GM19238 (cell line): Measurements from ENCODE around the gene PLD6.
A peak's percentile ranks its signal among the peaks of the same experiment; 100 is the strongest.
"Not testable (repeated sequence)": the region's sequence is repeated elsewhere in the genome, so short reads cannot be mapped to it uniquely, and the experiment has no call there.

Experiments used
- DNase-seq: peaks from one replicate; pipeline ENCODE4 v3.0.0; 2011; ENCODE audit warnings: low spot score; ENCODE audit not compliant: insufficient read length

The PLD6 gene

DNA sequence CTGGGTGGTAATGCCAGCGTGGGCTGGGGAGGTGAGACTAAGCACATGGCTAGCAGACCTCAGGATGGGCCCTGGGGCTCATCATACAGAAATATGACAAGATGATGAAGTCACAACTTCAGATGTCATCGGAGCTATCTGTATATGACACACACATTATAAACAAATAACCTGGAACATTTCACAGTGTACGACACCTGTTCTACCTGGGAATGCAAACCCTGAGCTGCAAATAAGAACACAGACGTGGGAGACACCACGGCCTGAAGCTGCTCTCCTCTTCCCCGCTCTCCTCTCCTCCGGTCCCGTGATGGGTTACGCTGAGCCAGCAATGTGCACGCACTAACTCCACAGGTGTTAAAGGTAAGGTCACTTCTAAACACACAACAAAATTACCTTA is 4.9 kb downstream of the PLD6 start:
- DNase-seq, result no peak

DNA sequence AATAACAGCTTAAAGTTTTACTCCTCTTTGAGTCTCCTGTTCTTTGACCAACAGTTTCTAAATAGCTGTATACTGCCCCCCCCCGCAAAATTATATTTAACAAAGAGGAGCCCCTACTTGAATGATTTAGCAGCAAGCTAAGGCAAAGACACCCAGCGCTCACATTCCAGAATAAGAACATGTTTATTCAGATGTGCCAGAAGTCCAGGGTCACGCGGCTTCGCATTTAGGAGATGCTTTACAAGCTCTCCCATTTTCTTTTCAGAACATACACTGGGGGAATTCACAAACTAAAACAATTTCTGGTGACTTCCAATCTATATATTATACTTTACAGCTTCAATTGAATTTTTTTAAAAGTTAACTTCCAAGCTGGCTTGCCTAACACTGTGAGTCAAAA is 5.3 kb downstream of the PLD6 start:
- no peak for DNase-seq

DNA sequence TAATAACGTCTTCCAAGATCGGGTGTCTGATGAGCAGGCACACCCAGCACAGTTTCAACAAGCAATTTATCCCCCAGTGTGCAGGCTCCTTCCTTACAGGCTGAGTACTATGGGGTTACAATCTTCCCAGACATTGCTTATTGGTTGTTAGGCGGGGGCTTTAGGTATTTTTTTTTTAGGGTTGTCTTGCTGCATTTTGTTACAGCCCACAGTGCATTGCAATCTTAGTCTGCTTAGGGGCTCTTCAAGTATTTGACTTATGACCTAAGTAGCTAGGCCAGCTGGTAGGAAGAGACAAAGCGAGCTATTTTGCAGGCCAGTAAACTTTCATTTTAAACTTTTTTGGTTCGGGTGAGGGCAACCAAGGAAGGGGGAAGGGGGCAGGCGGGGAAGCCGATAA is 5.8 kb downstream of the PLD6 start:
- DNase-seq, result no peak

DNA sequence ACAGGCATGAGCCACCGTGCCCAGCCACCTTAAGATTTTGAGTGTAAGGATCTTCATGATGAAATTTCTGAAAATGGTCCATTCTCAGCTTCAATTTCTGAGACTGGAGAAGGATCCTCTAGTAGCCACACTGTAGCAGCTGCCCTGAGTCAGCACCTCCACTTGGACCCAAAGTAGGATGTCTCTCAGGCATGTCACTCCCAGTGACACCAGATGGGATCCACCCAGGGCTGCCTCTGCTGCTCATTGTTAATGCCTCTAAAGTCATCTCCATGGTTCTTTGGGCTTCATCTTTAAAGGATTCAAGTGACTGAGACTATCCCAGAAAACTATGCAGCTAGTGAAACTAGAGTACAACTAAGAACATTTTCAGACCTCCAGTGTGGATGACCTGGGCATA is 7.9 kb downstream of the PLD6 start:
- DNase-seq, result no peak

DNA sequence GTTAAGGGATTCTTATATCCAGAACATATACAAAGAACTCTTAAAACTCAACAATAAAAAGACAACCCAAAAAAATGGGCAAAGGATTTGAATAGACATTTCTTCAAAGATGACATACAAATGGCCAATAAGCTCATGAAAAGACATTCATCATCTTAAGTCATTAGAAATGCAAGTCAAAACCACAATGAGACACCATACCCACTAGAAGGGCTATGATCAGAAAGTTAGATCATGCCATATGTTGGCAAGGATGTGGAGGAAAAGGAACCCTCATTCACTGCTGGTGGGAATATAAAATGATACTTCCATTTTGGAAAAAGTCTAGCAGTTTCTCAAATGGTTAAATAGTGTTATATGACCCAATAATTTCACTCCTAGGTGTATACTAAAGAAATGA is 9.4 kb downstream of the PLD6 start:
- no peak for DNase-seq

DNA sequence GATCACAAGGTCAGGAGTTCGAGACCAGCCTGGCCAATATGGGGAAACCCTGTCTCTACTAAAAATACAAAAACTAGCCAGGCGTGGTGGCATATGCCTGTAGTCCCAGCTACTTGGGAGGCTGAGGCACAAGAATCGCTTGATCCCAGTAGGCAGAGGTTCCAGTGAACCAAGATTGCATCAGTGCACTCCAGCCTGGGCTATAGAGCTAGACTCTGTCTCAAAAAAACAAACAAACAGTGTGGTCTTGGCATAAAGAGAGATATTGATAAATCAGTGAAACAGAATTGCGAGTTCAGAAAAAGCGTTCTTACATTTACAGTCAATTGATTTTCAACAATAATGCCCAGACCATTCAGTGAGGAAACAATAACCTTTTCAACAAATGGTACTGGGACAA is 10.7 kb downstream of the PLD6 start:
- not testable (repeated sequence) for DNase-seq

DNA sequence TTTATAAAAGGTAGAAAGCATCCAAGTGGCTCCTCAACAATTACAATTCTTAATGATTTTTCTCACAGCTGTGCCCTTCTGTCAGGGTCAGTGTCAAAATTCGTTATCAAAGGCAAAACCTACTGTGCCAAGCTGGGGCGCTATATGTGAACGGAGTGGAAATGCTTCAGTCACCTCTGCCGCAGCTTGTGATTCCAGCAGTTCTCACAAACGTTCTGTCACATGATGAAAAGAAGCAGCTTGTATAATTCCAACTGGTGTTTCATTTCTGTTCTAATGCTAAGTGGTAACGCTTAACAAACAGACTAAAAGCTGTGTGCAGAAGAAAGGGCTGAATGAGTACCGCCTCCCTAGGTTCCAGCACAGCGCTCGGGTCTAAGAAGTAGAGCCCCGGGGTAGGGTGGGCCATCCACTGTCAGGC is 14.2 kb downstream of the PLD6 start:
- no peak for DNase-seq

DNA sequence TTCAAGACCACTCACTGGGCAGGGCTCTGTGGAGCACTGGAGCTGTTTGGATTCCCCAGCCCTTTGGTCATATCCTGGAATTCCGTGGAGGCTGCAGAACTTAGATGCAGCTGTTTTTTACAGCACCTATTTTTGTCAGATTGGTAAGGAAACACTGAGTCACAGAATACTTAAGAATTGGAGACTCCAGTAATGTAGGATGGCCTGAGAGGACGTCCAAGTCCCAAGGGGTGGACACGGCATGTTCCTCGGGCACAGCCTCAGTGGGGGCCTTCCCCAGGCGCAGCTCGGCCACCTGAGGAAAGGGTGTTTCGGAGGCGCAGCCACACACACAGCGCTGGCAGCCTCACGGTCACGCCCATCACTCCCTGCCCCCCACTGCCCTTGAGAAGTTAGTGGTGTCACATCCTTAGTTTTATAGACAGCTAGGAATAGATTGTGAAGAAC is 14.8 kb downstream of the PLD6 start:
- DNase-seq, result no peak

DNA sequence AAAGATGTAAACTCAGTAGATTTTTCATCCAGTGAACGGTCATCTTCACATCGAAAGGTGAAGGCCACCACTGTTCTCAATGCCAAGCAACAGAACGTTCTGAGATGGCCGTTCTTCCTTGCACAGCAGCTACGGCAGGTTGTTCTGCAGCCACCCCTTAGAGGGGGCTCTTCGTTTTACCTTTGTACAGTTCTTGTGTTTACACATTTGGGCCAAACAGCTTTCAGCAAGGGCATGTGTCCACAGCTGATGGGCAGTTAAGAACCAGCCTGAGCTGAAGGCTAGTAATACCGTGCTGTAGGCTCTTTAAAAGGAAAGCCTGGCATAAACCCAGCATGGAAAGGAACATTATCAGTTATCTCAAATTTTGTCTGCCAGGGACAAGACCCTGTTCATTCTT is 15.9 kb downstream of the PLD6 start:
- DNase-seq, result no peak

DNA sequence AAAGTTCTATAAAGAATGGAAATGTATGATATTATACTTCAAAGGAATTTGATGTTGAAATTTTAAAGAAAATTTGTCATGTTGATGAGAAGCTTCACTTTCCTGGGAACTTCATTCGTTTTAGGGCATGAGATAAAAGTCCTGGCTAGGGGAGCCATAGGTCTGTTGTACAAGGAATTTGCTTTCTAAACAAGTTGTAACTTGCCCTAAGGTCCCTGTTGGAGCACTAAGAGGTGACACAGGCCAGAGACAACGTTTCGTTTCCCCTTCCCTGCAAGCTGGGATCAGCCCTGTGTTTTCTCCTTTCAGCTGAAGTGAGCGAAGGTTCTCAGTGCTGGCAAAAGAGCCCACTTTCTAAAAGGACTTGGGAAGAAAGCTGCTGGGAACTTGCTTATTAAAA is 16.6 kb downstream of the PLD6 start:
- no peak for DNase-seq

DNA sequence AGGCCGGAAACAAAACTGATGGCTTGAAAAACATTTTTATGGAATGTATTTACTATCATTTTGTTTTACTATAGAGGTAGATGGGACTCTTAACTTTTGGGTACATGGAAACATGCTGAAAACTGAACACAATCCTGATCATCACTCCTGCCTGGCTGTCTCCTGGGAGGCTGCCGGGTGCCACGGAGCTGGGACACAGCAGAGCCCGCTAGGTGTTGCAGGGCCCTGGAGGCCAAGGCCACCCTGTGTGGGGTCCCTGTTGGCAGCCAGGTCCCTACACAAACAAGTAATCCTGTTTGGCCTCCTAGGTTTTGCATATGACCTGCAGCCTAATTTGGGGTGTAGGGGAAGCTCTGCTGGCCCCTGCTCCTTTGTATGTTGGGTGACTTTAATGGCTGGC is 17.5 kb downstream of the PLD6 start:
- no peak for DNase-seq

DNA sequence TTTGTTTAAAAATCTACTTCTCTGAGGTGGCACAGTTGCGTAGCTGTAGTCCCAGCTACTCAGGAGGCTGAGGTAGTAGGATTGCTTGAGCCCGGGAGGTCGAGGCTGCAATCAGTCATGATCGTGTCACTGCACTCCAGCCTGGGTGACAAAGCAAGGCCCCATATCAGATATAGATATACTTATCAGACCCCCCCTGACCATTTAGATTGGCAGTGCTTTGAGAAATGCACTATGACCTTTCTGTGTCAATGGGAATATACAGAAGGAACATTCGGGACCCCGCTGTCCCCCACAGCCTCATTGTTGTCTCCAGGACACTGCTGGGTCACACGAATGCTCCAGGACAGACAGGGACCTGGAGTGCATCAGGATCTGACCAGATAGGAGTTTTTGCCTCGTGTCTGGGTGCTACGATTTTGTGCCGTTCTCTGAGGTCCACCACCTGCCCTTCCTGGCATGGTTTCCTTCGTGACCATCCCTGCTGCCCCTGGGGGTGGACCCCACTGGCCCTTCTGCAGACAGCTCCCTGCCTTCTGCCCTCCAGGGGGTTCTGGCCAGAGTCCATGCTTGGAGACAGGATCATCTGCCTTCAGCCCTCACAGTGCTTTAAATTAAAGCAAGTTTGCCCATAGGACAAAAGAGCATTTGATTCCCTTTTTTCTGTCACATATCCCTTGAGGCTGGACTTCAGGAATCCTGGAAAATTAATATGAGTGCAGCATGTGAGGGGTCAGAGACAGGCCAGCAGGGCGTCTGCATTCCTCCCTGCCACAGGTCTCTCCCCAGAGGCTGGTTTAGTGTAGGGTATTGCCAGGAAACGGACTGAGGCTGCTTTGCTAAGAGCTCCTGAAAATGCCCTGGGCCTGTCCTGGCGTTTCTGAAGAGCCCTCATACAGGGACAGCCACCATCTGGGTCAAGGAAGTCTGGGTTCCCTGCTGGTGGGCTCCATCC is 19.3 kb downstream of the PLD6 start:
- no peak for DNase-seq

DNA sequence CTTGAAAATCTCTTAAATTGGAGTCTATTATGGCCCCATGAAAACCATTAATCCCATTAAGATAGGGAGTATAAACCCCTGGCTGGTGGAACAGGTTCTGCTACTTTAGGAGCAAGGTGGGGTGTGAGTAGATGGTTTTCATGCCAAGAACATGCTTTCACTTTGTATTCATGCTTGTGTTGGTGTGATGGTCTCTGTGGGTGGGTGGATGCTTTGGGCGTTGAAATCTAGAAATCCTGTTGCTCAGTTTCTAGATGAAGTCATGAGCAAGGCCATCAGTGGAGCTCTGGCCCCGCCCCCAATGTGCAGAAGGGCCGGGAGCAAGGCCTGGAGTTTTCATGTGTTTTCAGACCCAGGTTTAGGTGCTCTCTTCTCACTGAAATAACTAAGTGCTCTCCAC is 20.1 kb downstream of the PLD6 start:
- DNase-seq, result no peak

DNA sequence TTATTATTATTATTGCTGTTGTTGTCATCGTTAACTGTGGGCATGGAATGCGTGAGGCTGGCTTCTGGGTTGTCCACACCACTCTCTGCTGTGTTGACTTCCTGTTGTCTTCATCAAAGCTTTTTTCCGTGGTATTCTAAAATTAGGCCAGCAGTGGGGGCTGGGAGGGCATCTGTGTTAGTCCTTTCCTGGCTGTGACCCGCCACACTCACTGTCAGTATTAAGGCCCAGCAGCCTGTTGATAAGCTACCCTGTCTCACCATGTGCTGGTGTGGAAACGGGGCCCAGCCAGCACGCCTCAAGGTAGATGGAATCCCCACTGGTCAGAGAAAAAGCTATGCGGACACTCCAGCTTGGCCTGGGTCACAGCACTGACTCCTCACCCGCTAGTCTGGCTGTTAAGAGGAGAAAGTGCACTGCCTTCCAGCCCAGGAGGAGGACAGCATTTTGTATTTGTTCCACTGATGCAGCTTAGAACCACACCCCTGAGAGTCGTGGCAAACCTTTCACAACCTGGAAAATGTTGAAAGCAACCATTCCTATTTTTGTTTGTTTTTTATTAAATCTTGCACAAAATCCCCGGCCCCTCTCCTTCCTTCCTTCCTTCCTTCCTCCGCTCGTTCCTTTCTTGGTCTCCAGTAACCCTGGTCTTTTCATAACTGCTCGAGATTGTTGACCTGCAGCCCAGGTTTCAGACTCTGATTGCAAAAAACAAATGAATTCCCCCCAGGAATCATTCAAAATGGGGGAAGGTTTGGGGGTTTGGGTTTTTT is 21.0 kb downstream of the PLD6 start:
- DNase-seq, result not testable (repeated sequence)

DNA sequence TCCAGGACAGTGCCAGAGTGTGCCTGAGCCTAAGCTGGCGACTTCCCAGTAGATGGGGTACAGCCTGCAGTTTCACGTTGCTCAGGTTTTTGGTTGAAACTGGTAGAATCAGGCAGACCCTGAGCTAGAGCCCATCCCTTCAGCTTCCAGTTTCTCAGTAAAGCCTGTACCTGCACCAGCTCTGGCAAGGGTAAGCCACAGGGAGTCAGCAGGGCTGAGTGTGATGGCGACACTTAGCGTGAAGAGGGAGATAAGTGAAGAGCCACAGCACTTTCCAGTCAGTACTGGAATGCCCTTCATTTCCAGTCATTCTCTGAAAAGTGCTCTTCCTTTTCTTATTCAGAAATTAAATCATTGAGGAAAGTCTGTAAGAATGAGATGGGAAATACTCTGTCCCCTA is 22.4 kb downstream of the PLD6 start:
- no peak for DNase-seq

DNA sequence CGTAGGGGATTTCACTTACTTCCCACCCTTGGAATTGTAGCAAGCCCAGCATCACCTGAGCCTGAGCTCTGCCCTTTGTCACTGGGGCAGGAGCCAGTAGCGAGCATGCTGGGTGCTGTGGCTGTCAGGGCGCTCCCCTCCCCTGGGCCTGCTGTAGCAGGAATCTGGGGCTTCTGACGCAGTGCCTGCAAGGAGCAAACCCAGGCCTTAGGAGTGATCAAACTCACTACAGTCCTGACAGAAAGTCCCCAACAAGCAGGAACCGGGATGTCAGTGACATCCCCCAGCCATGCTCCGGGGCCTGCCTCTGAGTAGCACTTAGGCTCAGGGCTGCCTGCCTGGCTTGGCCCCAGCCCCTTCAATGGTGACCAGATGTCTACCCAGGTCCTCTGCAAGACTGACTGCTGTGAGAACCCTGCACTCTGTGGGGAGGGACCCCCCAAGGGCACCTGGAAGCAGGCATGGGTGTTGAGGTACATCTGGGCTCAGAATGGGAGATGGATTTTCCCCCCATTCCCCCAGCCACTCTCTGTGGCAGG is 23.5 kb downstream of the PLD6 start:
- DNase-seq, result no peak

DNA sequence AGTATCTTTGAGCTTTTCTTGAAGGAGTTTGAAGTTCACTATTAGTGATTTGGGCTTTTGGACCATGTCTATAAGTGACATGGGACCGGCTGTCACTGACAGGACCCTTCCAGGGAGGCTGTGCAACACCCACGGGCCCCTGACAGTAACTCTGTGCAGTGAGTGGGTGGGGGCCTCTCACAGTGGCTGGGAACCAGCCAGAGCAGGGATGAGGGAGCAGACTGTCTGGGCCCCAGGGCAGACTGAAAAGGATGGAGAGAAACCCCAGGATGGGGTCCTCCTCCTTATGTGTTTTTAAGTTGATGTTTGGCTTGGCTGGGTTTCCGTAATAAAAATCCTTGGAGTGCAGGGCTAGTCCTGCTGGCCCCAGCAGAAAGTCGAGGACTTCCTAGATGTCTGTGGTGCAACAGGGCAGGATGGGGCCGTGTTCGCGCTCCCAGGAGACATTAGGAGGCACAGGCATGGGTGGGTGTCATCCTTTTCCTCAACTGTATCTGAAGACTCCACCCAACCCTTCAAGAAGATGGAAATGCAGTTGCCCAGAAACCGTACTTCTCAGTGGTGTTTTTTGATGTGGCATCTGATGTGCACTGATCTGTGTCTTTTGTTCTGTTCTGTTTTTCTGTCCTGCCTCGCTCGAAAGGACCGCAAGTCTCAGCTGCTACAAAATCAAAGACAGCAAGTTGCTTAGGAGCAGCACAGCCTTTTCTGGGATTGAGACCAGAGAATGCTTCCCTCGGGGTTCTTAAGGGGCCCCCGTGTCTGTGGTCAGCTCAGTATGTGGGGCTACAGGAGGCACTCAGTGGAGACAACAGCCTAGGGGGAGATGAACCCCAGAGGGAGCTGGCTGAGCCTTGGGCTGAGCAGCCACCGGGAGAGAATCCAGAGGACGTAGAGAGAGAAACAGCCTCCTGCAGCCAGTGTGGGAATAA is 24.2 kb downstream of the PLD6 start:
- DNase-seq, result no peak

DNA sequence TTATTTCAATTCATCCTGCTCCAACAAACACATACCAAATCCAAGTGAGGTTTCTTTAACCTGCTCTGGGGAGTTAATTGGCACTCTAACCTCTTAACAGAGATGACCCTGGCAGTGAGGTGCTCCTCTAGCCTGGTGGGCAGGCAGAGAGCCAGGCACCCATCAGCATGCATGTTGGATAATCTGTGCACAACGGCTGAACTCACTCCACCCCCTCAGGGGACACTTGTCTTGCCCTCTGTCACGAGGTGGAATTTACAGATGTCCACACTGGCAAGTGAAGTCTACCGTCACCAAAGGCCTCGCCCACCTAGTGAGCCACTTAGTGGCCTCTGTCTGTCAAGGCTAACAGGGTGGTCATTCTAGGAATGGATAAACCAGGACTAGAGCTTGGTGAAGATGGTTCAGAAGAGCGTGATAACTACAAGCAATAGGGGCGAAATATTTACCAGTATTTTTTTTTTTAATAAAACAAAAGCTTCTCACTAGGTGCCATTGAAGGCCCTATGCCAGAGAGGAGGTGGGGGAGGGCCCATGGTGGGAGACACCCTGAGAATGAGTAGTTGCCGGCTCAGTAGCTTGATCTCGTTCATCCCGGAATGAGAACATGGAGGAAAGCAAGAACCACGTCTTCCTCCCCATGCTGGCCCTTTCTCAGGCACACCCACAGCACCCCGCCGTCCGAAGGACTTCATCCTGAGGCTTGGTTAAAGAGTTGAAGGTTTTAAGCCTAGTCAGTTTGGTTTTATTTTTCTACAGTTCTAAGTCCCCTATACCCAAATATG is 25.2 kb downstream of the PLD6 start:
- no peak for DNase-seq

DNA sequence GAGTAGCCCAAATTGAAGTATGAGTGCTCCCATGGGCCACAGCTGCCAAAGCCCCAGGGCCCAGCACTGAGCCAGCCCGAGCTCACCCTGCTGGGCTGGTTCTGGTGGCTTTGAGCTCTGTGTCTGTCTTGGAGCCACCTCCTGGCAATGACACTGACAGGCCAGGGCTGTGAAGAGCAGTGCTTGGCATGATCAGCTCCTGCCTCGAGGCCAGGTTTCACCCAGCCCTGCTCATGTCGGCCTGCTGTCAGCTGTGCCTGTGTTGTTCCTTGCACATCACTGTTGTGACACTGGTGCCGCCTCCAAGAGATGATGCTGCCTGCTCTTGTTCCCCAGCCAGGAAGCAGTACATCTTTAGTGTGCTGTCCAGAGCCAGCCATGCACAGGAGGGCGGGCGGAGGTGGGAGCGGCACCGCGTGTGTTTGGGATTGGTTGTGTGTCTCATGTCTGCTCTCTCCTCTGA is 26.0 kb downstream of the PLD6 start:
- DNase-seq, result no peak

DNA sequence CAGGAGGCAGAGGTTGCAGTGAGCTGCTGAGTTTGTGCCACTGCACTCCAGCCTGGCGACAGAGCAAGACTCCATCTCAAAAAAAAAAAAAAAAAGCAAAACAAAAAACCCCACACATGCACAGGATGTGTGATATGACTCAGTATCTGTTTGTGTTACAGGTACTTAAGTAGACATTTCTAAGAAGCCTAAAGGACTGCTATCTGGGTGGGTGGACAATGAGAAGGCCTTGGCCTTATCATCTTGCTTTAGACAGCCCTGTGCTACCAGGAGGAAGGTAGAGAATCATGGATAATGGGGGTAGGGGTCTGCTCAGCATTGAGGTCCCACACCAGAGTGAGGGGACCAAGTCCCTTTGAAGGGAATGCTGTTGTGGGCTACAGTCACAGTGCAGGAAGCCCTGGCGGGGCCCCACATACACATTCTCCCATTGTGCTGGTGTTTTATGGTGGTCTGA is 26.7 kb downstream of the PLD6 start:
- peak; percentile 41 for DNase-seq
